ENCODE measurements around the gene MEGF10.

MEGF10 gene

GRCh38 chr5:127298656-127299055 lies 8.1 kb downstream of the MEGF10 start:
- DNase-seq (ENCODE audit: low read depth) = no peak
- H3K4me3 ChIP-seq (replicated peaks; ENCODE audit: low read depth, low read length) = no peak overlapping the region
- no peak for TF ChIP-seq CTCF (IDR thresholded peaks at IDR 0.05; ENCODE audit: low read length, missing control alignments)

GRCh38 chr5:127299678-127300077 lies 9.1 kb downstream of the MEGF10 start:
- no peak for TF ChIP-seq CTCF (IDR thresholded peaks at IDR 0.05; ENCODE audit: low read length, missing control alignments)
- no peak overlapping the region for H3K4me3 ChIP-seq (replicated peaks; ENCODE audit: low read depth, low read length)
- DNase-seq (ENCODE audit: low read depth) = no peak

GRCh38 chr5:127302509-127302908 lies 11.9 kb downstream of the MEGF10 start:
- H3K4me3 ChIP-seq (replicated peaks; ENCODE audit: low read depth, low read length) = no peak overlapping the region
- DNase-seq (ENCODE audit: low read depth) = no peak
- TF ChIP-seq CTCF (IDR thresholded peaks at IDR 0.05; ENCODE audit: low read length, missing control alignments) = no peak

- no peak for DNase-seq (ENCODE audit: low read depth)
- no peak overlapping the region for H3K4me3 ChIP-seq (replicated peaks; ENCODE audit: low read depth, low read length)
- TF ChIP-seq CTCF (IDR thresholded peaks at IDR 0.05; ENCODE audit: low read length, missing control alignments) = no peak
Measured at GRCh38 chr5:127303404-127303803, 12.8 kb downstream of the MEGF10 start.

GRCh38 chr5:127305493-127305892 lies 14.9 kb downstream of the MEGF10 start:
- H3K4me3 ChIP-seq (replicated peaks; ENCODE audit: low read depth, low read length) = no peak overlapping the region
- no peak for TF ChIP-seq CTCF (IDR thresholded peaks at IDR 0.05; ENCODE audit: low read length, missing control alignments)
- no peak for DNase-seq (ENCODE audit: low read depth)

GRCh38 chr5:127306036-127306435 lies 15.4 kb downstream of the MEGF10 start:
- TF ChIP-seq CTCF (IDR thresholded peaks at IDR 0.05; ENCODE audit: low read length, missing control alignments) = no peak
- DNase-seq (ENCODE audit: low read depth) = no peak
- no peak overlapping the region for H3K4me3 ChIP-seq (replicated peaks; ENCODE audit: low read depth, low read length)

- TF ChIP-seq CTCF (IDR thresholded peaks at IDR 0.05; ENCODE audit: low read length, missing control alignments) = no peak
- H3K4me3 ChIP-seq (replicated peaks; ENCODE audit: low read depth, low read length) = no peak overlapping the region
- DNase-seq (ENCODE audit: low read depth) = no peak
Measured at GRCh38 chr5:127306647-127307046, 16.1 kb downstream of the MEGF10 start.
